GM12892 (cell line): ENCODE data around the gene ERCC1.

Source experiments
- DNase-seq: peaks from one replicate; pipeline ENCODE4 v3.0.0; 2011; ENCODE audit not compliant: insufficient read length
- FAIRE-seq: peaks from 2 replicates; lab custom pipeline; 2011; peaks lifted over from hg19 to GRCh38; lab: Jason Lieb, UNC
- POLR2A ChIP-seq: IDR thresholded peaks from 2 replicates; pipeline ENCODE4 v1.6.1; 2011; ENCODE audit warnings: low read depth, low read length, control low read depth
- POLR2AphosphoS5 ChIP-seq: IDR thresholded peaks from 2 replicates; pipeline ENCODE4 v1.6.1; 2011; ENCODE audit warnings: low read depth, low read length, control low read depth
- TAF1 ChIP-seq: IDR thresholded peaks from 2 replicates; pipeline ENCODE4 v1.6.1; 2011; ENCODE audit warnings: low read depth, mild to moderate bottlenecking, control low read depth, low read length, borderline replicate concordance

Gene ERCC1

GRCh38 chr19:45395821-45396617 lies 27.7 kb downstream of the ERCC1 start:
- FAIRE-seq (no peak), DNase-seq (peak; percentile 11)
- TF ChIP-seq POLR2AphosphoS5 (no peak), POLR2A (no peak), TAF1 (no peak)

GRCh38 chr19:45391871-45392665 lies 31.6 kb downstream of the ERCC1 start:
- TF ChIP-seq POLR2A (no peak), TAF1 (no peak), POLR2AphosphoS5 (no peak)
- peak; percentile 2 for DNase-seq
- FAIRE-seq, result no peak

GRCh38 chr19:45391346-45391745 lies 32.4 kb downstream of the ERCC1 start:
- FAIRE-seq, result peak; percentile 61
- no peak for TF ChIP-seq POLR2A
- no peak for TF ChIP-seq TAF1
- DNase-seq, result peak; percentile 27

- DNase-seq (peak; percentile 7), FAIRE-seq (no peak)
- TF ChIP-seq TAF1, result no peak
- no peak for TF ChIP-seq POLR2A
- TF ChIP-seq POLR2AphosphoS5, result no peak
These were observed 38.1 kb downstream of the ERCC1 start for GRCh38 chr19:45385392-45386221.

- DNase-seq (no peak), FAIRE-seq (no peak)
- TF ChIP-seq POLR2A (no peak), TAF1 (no peak), POLR2AphosphoS5 (no peak)
These were observed 41.3 kb downstream of the ERCC1 start for GRCh38 chr19:45382426-45382825.

- no peak for FAIRE-seq
- TF ChIP-seq POLR2AphosphoS5 (no peak), TAF1 (no peak), POLR2A (no peak)
- DNase-seq, result no peak
These were observed 43.6 kb downstream of the ERCC1 start for GRCh38 chr19:45380107-45380506.

GRCh38 chr19:45376045-45376724 lies 47.5 kb downstream of the ERCC1 start:
- FAIRE-seq, result no peak
- no peak for DNase-seq
- TF ChIP-seq POLR2A (no peak), TAF1 (no peak), POLR2AphosphoS5 (no peak)

- FAIRE-seq (peak; percentile 95), DNase-seq (peak; percentile 100)
- TF ChIP-seq POLR2A, result peak; percentile 59; the same call in 1 of the 2 replicates
- TF ChIP-seq TAF1, result 0 out of 2 replicates have a peak, but pooled peaks have one; percentile 18
- no peak for TF ChIP-seq POLR2AphosphoS5
These were observed 53.1 kb downstream of the ERCC1 start, which contains the start of gene ERCC2 for GRCh38 chr19:45370410-45371204. Gene ERCC2 (minus strand): TSS chr19:45370573. CDS start chr19:45370540, 33 bp downstream.

GRCh38 chr19:45368737-45369340 lies 54.9 kb downstream of the ERCC1 start:
- no peak for FAIRE-seq
- DNase-seq, result peak; percentile 9
- no peak for TF ChIP-seq POLR2A
- TF ChIP-seq TAF1, result no peak
- no peak for TF ChIP-seq POLR2AphosphoS5
